K562 (cell line): Measurements from ENCODE around the gene ZNF12. TPM values are rescaled to one million over a fixed set of nuclear protein-coding genes. Genes with fewer than 3 reads are reported as not detected.
A peak's percentile ranks its signal among the peaks of the same experiment; 100 is the strongest.

Source experiments
- ETV1 ChIP-seq: fragments of 450-650 bp; conservative IDR thresholded peaks from 2 replicates; pipeline ENCODE4 v1.6.1; 2016; ENCODE audit warnings: missing genetic modification characterization, control low read depth, low read depth, missing compliant biosample characterization
- HDAC8 ChIP-seq: fragments of 450-650 bp; IDR thresholded peaks from 2 replicates; pipeline ENCODE4 v1.6.1; 2016; ENCODE audit warnings: mild to moderate bottlenecking, missing genetic modification characterization, moderate library complexity, missing compliant biosample characterization
- HMG20B ChIP-seq: fragments of 250-450 bp; sonication (Bioruptor Pico); IDR thresholded peaks from 2 replicates; pipeline ENCODE4 v1.5.0; 2021; ENCODE audit warnings: mild to moderate bottlenecking
- JUNB ChIP-seq: fragments of 450-650 bp; formaldehyde crosslinking; conservative IDR thresholded peaks from 2 replicates; pipeline ENCODE4 v1.4.0; 2020; ENCODE audit warnings: mild to moderate bottlenecking
- KDM4B ChIP-seq, 2 experiments: fragments of 450-650 bp in 1 of 2; sonication (generic) in 1 of 2; IDR thresholded peaks; 2 replicates each; pipeline ENCODE4 v1.6.1; 2016 to 2017; ENCODE audit warnings: borderline replicate concordance in 2 of 2, antibody characterized with exemption in 1 of 2, low read depth in 1 of 2, mild to moderate bottlenecking in 1 of 2
- NBN ChIP-seq: fragments of 450-650 bp; IDR thresholded peaks from 2 replicates; pipeline ENCODE4 v1.6.1; 2016; ENCODE audit warnings: low read depth, mild to moderate bottlenecking
- NCOA1 ChIP-seq: fragments of 450-650 bp; IDR thresholded peaks from 2 replicates; pipeline ENCODE4 v1.6.1; 2016; ENCODE audit warnings: low read depth
- PML ChIP-seq: IDR thresholded peaks from 2 replicates; pipeline ENCODE4 v1.6.1; 2012; ENCODE audit warnings: low read length, inconsistent platforms
- POU5F1 ChIP-seq: fragments of 150-350 bp; IDR thresholded peaks from 2 replicates; pipeline ENCODE4 v1.6.1; 2014; ENCODE audit warnings: borderline replicate concordance, low read length, low read depth, mild to moderate bottlenecking; ENCODE audit not compliant: partially characterized antibody
- RFX1 ChIP-seq: fragments of 450-650 bp; IDR thresholded peaks from 2 replicates; pipeline ENCODE4 v1.6.1; 2016; ENCODE audit warnings: mild to moderate bottlenecking, moderate library complexity
- SRF ChIP-seq, 2 experiments: fragments of 250-450, 450-650 bp in 1 of 2; sonication (Bioruptor Pico) in 1 of 2; sonication (generic) in 1 of 2; formaldehyde crosslinking; IDR thresholded peaks; 2 replicates each; pipeline versions ENCODE4 v1.5.0 to v1.5.1; 2020 to 2022; ENCODE audit warnings: mild to moderate bottlenecking in 1 of 2, missing genetic modification reagents in 1 of 2
- ZFP36 ChIP-seq: fragments of 150-350 bp; IDR thresholded peaks from 2 replicates; pipeline ENCODE4 v1.6.1; 2018; ENCODE audit warnings: low read length, low read depth; ENCODE audit not compliant: partially characterized antibody
- ZNF551 ChIP-seq: fragments of 250-450 bp; sonication (Bioruptor Pico); IDR thresholded peaks from 2 replicates; pipeline ENCODE4 v1.5.0; 2021; ENCODE audit warnings: mild to moderate bottlenecking, moderate library complexity
- ZNF780A ChIP-seq: fragments of 250-450 bp; sonication (Bioruptor Pico); IDR thresholded peaks from 2 replicates; pipeline ENCODE4 v1.5.0; 2021; ENCODE audit warnings: mild to moderate bottlenecking
- polyA plus RNA-seq, 8 experiments: library from polyadenylated mRNA; depleted of rRNA in 4 of 8; stranded (reverse) in 5 of 8; unstranded in 3 of 8; fragments of >200 nt; fragmentation: Nextera tagmentation in 2 of 8; fragmentation: Illumina TruSeq in 1 of 8; extraction: Ambion mirVana in 2 of 8; extraction: Trizol in 1 of 8; gene quantifications; 2 replicates each; pipeline versions ENCODE4 v1.2.1 to v1.2.3, GENCODE V29; 2011 to 2014; ENCODE audit warnings: inconsistent platforms in 1 of 8, missing spikeins in 1 of 8
- total RNA-seq, 7 experiments: library from RNA; depleted of rRNA in 6 of 7; stranded (reverse); fragments of >200 nt in 6 of 7; fragmentation: Illumina TruSeq in 2 of 7; extraction: Trizol in 2 of 7; gene quantifications; 2 replicates each; pipeline versions ENCODE4 v1.2.1 to v1.2.3, GENCODE V29; 2011 to 2021; ENCODE audit warnings: low replicate concordance in 1 of 7
- TF ChIP-seq, protein P1 (sequence below): sonication (generic); formaldehyde crosslinking; IDR thresholded peaks from 2 replicates; pipeline ENCODE4 v1.8.0; 2023; ENCODE audit warnings: mild to moderate bottlenecking, missing genetic modification reagents
- TF ChIP-seq, protein P2 (sequence below): fragments of 450-650 bp; conservative IDR thresholded peaks from 2 replicates; pipeline ENCODE4 v1.6.1; 2016; ENCODE audit warnings: missing genetic modification characterization, low read depth, mild to moderate bottlenecking, missing compliant biosample characterization, moderate library complexity
- TF ChIP-seq, protein P3 (sequence below): fragments of 450-650 bp; formaldehyde crosslinking; IDR thresholded peaks from 2 replicates; pipeline ENCODE4 v1.4.0; 2020; ENCODE audit warnings: mild to moderate bottlenecking
- TF ChIP-seq, protein P4 (sequence below): fragments of 450-650 bp; IDR thresholded peaks from 2 replicates; pipeline ENCODE4 v1.6.1; 2018; ENCODE audit not compliant: partially characterized antibody

The ZNF12 gene
- total and polyA plus RNA-seq, 9 of the 15 experiments (the other 6 are each of a cell fraction or from before 2014, with no cell fraction given), result 5.8 to 32.3 (median 18.9) TPM

DNA sequence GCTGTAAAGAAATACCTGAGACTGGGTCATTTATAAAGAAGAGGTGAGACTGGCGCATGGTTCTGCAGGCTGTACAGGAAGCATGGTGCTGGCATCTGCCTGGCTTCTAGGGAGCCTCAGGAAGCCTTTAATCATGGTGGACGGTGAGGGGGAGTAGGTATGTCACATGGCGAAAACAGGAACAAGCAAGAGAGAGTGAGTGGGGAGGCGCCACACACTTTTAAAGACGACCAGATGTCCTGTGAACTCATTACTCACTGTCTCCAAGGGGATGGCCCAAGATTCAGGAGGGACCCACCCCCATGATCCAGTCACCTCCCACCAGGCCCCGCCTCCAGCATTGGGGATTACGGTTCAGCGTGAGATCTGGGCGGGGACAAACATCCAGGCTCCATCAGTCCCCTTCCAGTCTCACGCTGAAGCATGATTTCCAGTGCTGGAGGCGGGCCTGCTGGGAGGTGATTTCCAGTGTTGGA is 66.5 kb downstream of the ZNF12 start (continued):
- TF ChIP-seq ZFP36 (no peak), POU5F1 (no peak), KDM4B (IDR thresholded peaks at IDR 0.05; ENCODE audit: borderline replicate concordance in 2 of 2, low read depth in 1 of 2) (no peak), ZNF551 (no peak), SRF (CRISPR knock-in tag; IDR thresholded peaks at IDR 0.05) (no peak), ETV1 (tag) (peak; percentile 45; the same call in 1 of the 2 replicates), HMG20B (CRISPR knock-in tag) (no peak), HDAC8 (tag) (no peak), JUNB (no peak), RFX1 (peak; percentile 67), PML (no peak), NCOA1 (no peak), NBN (0 out of 2 replicates have a peak, but pooled peaks have one; percentile 39), ZNF780A (CRISPR knock-in tag) (no peak)
- TF ChIP-seq, protein P1, sequence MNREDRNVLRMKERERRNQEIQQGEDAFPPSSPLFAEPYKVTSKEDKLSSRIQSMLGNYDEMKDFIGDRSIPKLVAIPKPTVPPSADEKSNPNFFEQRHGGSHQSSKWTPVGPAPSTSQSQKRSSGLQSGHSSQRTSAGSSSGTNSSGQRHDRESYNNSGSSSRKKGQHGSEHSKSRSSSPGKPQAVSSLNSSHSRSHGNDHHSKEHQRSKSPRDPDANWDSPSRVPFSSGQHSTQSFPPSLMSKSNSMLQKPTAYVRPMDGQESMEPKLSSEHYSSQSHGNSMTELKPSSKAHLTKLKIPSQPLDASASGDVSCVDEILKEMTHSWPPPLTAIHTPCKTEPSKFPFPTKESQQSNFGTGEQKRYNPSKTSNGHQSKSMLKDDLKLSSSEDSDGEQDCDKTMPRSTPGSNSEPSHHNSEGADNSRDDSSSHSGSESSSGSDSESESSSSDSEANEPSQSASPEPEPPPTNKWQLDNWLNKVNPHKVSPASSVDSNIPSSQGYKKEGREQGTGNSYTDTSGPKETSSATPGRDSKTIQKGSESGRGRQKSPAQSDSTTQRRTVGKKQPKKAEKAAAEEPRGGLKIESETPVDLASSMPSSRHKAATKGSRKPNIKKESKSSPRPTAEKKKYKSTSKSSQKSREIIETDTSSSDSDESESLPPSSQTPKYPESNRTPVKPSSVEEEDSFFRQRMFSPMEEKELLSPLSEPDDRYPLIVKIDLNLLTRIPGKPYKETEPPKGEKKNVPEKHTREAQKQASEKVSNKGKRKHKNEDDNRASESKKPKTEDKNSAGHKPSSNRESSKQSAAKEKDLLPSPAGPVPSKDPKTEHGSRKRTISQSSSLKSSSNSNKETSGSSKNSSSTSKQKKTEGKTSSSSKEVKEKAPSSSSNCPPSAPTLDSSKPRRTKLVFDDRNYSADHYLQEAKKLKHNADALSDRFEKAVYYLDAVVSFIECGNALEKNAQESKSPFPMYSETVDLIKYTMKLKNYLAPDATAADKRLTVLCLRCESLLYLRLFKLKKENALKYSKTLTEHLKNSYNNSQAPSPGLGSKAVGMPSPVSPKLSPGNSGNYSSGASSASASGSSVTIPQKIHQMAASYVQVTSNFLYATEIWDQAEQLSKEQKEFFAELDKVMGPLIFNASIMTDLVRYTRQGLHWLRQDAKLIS (CRISPR knock-in tag), result no peak
- TF ChIP-seq, protein P2, sequence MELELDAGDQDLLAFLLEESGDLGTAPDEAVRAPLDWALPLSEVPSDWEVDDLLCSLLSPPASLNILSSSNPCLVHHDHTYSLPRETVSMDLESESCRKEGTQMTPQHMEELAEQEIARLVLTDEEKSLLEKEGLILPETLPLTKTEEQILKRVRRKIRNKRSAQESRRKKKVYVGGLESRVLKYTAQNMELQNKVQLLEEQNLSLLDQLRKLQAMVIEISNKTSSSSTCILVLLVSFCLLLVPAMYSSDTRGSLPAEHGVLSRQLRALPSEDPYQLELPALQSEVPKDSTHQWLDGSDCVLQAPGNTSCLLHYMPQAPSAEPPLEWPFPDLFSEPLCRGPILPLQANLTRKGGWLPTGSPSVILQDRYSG (tag), result no peak
- TF ChIP-seq, protein P3, sequence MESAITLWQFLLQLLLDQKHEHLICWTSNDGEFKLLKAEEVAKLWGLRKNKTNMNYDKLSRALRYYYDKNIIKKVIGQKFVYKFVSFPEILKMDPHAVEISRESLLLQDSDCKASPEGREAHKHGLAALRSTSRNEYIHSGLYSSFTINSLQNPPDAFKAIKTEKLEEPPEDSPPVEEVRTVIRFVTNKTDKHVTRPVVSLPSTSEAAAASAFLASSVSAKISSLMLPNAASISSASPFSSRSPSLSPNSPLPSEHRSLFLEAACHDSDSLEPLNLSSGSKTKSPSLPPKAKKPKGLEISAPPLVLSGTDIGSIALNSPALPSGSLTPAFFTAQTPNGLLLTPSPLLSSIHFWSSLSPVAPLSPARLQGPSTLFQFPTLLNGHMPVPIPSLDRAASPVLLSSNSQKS, result no peak
- TF ChIP-seq, protein P4, sequence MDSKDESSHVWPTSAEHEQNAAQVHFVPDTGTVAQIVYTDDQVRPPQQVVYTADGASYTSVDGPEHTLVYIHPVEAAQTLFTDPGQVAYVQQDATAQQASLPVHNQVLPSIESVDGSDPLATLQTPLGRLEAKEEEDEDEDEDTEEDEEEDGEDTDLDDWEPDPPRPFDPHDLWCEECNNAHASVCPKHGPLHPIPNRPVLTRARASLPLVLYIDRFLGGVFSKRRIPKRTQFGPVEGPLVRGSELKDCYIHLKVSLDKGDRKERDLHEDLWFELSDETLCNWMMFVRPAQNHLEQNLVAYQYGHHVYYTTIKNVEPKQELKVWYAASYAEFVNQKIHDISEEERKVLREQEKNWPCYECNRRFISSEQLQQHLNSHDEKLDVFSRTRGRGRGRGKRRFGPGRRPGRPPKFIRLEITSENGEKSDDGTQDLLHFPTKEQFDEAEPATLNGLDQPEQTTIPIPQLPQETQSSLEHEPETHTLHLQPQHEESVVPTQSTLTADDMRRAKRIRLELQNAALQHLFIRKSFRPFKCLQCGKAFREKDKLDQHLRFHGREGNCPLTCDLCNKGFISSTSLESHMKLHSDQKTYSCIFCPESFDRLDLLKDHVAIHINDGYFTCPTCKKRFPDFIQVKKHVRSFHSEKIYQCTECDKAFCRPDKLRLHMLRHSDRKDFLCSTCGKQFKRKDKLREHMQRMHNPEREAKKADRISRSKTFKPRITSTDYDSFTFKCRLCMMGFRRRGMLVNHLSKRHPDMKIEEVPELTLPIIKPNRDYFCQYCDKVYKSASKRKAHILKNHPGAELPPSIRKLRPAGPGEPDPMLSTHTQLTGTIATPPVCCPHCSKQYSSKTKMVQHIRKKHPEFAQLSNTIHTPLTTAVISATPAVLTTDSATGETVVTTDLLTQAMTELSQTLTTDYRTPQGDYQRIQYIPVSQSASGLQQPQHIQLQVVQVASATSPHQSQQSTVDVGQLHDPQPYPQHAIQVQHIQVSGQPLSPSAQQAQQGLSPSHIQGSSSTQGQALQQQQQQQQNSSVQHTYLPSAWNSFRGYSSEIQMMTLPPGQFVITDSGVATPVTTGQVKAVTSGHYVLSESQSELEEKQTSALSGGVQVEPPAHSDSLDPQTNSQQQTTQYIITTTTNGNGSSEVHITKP, result peak; percentile 58
